ENCODE results near the gene PLET1. TPM values are rescaled to one million over a fixed set of nuclear protein-coding genes. Genes with fewer than 3 reads are reported as not detected.
A peak's percentile ranks its signal among the peaks of the same experiment; 100 is the strongest.

Gene PLET1
- total RNA-seq, 1 donor from 2014 or later = not detected

DNA sequence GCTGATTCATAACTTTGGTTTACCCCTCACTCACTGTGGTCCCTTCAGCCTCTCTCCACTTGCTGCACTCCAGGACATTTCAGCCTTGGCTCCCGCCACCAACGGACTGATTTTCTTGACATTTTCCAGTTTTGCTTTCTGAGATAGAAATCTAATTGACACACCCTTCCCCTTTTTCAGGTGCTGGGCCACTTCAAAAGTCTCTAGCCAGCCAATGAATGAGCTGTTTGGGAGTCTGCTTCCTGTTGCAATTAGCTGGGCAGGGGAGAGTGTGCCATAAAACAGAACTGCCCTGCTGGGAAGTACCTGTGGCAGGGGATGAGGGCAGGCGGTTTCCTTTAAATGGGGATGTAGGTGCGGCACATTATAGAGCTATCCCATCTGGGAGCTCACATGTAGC lies 21.1 kb upstream of the PLET1 start:
- DNase-seq = no peak

DNA sequence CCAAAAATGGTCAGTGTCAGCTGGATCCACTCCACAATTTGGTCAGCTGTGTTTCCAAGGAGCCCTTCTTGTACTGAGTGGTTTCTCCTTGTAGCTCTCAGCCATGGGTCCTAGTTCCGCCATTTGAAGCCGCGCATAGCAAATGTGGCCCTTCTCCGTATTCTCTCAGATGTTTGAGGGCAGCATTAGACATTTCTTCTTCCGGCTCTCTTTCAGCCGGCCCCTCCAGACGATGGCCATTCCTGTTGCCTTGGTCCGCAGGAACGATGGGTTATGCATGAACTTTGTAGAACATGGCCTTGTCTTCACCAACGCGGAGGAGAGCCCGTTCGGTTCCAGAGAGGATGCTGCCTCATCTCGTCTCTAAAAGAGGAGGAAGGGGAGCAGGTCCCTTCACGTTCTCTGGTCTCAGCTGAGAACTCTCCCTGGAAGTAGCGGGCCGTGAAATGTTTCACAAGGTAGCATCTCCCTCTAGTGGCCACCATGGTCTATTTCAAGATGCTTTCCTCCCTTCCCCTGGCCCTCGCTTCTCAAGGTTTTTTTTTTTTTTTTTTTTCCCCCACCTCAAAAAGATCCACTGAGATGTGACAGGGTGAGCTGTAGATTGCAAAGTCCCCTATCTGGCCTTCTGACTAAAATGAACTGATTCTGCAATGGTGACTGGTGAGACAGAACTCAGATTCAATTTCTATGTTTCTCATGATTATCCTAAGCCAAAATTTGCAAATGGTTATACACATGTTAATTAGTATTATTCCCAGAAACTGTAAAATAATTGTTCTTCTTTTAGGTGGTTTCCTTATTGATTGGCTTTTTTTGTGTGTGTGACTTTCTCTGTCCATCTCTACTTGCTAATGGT lies 19.8 kb upstream of the PLET1 start:
- DNase-seq = peak; percentile 69

DNA sequence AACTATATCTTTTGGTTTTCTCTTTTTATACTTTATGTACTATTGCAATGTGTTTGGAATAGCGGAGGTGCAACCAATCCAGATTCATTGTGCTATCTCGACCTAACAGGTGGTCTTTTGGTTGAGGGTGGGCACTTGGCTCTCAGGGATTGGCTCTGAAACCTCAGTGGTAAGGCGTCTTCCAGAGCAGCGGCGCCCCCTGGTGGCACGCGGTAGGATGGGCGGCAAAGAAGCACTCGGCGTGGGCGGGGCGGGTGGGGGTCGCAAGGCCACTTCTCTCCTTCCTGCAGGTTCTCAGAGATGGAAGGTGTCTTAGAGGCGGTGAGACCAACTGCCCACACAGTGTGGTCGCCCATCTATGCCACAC lies 19.2 kb upstream of the PLET1 start:
- DNase-seq = peak; percentile 13

DNA sequence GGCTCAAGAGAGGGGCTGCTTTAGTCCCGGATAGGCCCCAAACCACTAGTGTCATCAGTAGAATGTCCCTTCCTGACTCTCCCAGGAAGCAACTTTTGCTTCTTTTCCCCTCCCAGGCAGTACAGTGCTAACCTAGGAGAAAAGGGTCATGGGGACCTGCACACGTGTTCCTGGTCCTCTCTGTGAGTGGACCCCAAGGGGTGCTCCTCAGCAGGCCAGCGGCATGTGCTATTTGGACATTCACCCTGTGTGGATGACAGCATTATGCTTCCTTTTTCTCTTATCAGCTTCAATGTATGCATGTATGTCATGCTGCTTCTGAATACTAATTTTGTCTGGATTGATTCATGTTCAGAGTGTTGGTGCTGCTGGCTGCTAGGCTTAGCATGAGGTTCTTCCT lies 18.1 kb upstream of the PLET1 start:
- no peak for DNase-seq

DNA sequence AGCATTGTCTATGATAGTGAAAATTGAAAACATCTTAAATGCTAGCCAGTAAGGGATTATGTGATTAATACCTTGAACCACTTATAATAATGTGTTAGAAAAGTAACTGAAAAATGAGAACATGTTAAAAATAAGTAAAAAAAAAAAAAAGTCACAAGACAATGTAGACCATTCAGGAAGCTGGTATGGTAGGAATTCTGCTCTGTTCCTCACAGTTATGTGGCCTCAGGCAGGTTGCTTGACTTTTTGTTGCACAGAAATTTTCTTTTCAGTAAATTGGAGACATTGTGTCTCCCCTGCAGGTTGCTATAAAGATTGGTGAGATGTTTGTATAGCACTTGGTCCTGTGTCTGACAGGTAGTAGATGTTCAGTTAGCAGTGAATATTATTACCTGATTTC lies 17.3 kb upstream of the PLET1 start:
- DNase-seq = no peak

DNA sequence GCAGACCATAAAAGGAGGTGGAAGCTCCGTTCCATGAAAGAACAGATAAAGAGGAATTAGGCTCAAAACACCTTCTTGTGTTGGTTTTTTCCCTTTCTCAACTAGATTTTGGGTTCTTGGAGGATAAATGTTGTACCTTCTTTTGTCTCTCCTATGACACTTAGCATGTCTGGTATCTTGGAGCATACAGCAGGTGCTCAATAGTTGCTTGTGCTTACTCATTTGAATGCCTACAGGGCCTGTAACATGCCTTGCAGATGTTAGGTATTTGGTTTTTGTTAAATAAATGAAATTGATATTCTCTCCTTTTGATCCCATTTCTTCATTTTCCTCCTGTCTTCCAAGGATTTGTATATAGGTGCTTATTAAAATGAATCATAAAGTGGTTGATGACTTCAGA lies 16.4 kb upstream of the PLET1 start:
- DNase-seq = no peak

DNA sequence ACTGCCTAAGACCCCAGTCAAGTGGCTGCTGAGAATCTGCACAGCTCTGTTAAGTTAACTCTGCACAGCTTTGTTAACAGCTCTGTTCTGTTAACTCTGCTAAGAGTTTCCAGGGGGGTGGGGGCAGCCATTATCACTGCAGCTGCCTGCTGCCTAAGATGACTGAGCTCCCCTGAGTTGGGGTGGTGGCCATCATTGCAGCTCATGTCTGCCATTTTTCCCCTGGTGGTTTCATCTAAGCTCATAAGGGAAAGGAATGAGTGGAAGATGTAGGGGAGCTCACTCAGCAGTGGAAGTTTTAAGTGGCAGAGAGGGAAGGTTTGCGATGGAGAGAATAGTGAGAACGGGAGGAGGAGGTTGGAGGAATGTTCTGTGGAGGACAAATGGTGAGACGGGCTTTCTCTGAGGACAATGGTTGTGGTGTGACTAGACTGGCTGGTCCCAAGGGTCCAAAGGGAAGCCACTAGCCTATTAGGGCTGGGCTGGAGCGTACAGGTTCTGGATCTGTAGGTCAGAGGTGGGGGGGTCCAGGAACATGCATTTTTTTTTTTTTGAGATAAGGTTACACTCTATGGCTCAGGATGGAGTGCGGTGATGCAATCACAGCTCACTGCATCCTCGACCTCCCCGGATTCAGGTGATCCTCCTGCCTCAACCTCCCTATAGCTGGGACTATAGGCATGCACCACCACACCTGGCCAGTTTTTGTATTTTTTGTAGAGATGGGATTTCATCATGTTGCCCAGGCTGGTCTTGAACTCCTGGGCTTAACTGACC lies 13.5 kb upstream of the PLET1 start:
- DNase-seq = no peak

DNA sequence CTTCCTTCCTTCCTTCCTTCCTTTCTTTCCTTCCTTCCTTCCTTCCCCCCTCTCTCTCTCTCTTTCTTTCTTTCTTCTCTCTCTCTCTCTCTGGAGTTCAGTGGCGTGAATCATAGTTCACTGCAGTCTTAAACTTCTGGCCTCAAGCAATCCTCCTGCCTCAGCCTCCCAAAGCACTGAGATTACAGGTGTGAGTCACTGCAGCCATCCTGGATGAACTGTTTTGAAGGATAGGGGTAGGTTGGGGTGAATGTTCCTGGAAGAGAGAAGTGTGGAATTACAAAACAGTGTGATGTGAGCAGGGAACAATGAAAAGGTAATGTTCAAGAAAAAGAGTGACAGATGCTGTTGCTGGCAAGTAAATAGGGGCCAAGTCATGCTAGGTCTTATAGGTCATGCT lies 12.4 kb upstream of the PLET1 start:
- DNase-seq = no peak

DNA sequence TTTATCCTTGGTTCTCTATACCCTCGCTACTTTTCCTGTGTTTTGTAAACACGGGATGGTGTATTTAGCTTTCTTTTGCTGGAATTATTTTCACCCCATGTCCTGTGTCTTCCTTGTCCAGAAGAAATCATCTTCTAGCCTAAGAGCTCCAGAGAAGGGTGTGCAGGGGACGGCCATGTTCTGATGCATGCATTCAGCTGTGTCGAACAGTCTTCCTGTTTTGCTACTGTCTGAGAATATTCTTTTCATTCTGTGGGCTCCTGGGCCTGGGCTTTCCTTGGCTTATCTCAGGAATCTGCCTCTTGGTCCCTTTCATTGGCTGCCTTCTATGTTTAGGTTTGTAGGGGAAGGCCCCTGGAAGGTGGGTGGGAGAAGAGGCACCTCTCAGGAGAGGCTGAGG lies 10.6 kb upstream of the PLET1 start:
- DNase-seq = no peak

DNA sequence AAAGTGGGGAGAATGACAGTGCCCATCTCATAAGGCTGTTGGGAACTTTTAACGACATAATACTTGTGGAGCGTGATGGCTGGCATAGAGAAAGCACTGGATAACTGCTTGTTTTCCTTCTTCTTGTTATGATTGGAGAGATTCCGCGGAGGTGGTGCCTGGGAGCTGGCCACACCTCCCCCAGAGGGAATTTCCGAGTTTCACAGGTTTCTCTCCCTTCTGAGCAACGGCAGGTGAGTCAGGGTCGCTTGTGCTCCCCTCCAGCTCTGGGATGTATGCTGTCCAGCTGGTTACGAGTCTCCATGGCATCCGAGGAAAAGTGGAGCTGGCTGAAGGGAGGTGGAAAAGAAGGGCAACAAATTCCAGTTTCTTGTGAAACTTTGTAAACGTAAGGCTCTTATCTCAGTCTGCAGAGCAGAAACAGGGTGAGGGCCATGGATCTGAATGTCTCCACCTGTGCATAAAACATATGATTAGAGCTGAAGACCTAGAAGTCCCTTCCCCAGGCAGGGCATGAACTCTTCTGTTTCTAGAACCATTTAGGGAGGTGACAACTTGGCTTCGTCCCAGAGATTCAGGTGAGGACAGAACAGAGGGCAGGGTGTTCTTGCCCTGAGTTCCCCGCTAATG lies 10.0 kb upstream of the PLET1 start:
- no peak for DNase-seq

DNA sequence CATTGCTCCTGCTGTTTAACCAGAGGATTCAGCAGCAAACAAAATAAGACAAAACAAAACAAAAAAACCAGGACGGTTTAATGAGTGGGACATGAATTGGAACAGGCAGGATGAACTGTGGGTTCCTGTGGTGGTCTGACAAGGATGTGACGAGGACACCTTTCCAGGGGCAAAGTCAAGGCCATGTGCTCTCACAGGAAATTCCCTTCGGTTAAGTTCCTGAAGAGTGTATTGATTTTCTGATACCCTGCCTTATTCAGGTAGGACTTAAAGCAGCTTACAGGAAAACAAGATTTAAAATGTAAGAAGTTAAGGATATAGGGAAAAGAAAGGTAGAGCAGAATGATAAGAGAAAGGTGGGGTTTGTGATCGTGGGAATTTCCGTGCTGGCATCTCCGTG lies 8.5 kb upstream of the PLET1 start:
- DNase-seq = no peak

DNA sequence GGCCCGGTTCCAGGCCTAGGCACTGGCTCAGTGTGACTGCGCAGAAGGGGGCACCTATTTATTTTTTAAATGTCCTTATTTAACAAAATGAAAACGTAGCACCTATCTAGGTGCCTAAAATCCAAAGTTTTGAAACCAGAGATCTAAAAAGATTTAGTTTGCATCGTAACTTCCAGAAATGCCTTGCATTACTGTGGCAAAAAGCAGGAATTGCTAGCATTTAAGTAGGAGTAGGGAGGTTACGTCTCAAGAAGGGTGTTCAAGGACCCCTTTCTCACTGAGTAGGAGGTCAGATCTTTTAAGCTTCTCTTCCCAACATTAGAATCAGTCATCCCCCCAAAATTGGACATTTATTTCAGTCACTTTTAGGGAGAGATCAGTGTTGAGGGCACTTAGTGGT lies 7.7 kb upstream of the PLET1 start:
- no peak for DNase-seq

DNA sequence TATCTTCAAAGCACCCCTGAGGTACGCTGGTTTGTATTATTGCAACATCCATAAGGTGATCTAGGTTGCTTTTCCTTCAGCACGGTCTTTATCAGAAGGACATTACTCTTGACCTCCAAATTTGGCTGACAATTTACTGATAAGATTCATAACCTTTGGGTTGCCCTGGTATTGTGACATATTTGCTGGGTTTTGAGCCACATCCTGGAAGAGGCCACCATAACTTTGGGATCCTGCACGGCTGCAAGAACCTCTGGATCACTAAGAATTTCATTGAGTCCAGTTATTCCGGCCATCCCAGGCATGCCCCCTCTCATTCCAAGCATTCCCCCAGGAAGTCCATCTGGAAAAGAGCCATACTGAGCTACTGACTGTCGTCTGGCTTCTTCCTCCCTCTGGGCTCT lies 6.5 kb upstream of the PLET1 start:
- no peak for DNase-seq

DNA sequence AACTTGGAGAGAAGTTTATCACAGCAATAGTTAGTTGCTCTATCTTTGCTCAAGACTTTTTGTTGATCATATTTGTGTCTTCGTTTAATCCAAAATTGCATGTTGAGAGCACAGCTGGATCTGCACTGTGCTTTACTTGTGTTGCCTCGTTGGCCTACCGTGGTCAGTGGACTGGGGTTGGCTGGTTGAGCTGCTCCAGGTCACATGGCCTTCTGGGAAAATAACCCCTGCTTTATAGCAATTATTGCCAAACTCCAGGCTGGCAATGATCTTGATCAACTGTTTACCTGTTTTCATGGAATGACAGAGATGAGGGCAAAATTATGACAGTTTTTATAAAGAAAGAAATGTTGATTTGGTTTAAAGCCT lies 5.7 kb upstream of the PLET1 start:
- no peak for DNase-seq

DNA sequence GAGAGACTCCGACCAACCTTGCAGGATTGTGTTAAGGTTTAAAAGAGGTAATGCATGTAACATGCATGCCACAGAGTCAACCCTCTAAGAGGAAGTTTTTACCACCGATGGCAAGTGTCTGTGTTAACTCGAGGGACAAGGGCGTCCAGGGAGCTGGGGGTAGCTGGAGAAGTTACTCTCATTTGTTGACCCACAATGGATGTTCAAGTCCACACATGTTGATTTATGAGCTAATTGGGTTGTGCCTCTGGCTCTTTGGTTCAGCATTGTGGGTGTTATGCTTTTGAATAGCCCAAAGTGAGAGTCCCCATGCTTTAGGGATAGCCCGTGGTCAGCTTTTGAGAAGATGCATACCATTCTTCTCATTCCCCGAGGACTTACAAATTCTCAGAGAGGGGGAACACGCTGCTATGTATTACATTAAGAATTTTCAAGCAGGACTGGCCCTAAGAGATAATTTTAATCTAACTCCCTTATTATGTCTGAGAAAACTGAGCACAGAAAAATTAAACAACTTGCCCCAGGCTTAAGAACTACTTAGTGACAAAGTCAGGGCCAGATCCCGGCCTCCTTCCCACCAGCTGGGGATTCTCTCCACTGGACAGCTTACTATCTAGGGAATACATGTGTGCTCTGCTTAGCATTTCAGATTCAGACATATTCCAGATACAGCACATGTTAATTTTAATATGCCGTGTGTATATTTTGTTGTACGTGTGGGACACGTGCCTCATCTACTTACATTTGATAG lies 5.2 kb upstream of the PLET1 start:
- DNase-seq = no peak

DNA sequence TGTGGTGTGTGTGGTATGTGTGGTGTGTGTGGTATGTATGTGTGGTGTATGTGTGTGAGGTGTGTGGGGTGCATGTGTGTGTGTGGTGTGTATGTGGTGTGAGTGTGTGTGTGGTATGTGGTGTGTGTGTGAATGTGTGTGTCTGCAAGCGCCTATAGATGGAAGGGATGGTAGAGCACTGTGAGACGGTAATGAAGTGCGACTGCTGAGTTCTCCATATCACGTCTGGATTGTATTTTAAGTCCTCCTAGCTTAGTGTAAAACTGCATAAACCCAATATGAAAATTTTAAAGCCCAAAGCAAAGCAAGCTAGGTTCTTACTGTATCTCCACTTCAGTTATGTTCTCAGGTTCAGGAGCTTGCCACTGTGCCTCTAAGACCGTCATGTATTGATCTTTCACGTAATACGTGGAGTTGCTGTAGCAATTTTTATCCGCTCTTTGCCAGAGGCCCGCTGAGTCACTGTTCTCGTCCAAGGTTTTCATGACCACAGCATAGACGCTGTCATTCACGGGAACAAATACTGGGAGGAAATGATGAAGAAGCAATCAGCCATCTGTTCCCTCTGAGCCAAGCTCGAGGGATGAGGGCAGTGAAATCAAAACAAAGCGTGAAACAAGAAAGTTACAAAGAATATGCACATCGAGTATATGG lies 5.5 kb downstream of the PLET1 start:
- DNase-seq = no peak

DNA sequence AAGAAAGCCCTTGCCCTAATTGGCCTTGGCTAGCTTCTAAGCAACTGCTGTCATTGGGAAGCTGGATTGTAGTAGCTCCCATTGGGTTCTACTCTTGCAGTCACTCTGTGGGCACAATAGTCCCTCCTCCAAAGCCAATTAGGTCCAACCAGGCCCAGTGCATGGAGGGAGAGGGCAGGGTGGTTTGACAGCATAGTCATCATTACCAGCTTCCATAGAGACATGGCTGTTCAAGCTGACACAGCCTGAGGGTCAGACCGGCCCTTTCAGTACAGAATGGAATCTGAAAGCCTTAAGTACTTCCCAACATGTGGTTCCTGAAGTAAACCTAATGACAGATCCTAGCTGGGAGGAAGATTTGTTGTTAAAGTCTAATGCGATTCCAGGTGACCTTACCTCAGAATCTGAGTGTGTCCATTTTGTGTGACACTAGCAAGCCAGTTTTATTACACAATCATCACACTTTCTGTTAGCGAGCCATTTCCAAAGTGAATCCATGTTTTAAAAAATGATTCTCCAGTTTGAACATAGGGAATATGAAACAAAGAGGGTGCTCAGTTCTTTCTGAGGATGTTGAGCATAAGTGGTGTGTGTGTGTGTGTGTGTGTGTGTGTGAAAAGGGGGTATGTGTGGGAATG lies 6.9 kb downstream of the PLET1 start:
- no peak for DNase-seq

DNA sequence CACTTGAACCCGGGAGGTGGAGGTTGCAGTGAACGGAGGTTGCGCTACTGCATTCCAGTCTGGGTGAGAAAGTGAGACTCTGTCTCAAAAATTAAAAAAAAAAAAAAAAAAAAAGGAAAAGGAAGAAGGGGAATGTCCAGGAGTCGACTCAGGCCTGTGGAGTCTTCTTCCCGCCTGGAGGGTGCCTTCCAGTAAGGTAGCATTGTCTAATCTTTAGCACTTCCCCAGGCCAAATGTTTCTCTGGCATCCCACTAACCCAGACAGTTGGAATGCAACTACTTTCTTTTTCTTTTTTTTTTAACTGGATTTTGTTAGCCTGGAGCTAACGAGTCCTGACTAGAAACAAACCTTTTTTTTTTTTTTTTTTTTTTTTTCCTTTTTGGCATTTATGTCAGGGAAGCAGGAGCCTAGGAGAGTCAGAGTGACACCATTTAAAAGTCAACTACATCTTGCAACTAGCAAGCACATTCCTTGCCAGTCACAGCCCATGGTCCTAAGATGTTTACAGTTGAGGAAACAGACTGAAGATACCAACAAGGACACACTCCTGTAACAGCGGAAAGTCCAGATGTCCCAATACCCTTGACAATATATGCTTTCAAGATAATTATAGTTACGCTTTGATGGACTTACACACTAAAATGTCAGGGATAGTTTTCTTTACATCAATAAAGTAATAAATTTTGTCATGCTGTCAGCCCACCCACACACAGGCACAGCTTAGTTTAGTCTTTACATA lies 10.6 kb downstream of the PLET1 start:
- no peak for DNase-seq

DNA sequence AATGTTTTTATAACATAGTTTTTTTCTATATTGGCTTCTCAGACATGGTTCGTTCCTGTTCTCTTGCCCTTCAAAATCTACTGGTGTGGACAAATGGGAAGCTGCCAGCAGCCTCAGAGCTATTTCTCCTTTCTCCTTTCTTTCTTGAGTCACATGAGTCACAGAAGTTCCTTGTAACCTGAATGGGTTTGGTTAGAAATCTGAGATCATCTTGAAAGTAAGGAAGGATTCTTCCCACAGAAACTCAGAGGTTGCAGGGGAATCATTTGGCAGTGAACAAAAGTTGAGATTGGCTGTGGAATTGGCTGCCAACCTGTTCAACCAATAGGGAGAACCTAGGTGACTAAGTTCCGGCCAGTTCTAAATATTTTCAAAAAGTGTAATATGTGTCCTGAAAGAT lies 12.5 kb downstream of the PLET1 start:
- no peak for DNase-seq

DNA sequence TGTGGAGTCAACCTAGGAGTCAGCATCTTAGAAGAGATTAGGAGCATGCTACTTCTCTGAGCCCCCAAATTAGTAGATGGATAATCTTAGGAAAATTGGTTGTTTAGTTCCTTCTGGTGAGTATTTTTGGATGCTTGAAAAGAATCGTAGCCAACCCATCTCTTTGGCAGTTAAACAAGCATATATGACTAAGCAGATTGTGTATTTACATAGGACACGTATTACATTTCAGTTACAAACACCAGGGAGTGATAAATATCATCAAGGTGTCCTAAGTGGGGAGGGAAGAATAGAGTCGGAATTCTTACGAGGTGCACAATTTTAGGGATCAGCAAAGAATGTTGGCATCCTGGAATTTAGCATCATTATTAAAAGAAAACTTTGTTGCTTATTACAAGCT lies 13.5 kb downstream of the PLET1 start:
- no peak for DNase-seq

DNA sequence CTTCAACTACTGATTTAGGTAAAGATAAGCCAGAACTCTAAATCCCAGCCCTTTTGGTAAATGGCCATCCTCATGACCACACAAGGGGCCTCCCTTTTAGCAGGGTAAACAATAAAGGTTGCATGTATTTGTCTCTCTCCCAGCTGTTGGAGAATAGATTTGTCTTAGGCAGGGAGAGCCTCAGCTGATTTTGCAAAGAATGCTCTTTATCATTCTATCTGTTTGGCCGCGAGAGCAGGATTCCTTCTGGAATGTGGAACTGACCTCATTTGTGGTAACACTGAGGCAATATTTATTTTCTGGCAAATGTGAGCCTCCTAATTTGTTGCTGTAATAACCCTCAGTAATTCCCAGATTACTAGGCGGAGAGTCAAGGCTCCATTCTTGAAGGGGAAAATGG lies 19.2 kb downstream of the PLET1 start:
- no peak for DNase-seq

Measured in skin of body (tissue), 2 donors.